ENCODE measurements around the gene IGF2BP1. TPM values are rescaled to one million over a fixed set of nuclear protein-coding genes. Genes with fewer than 3 reads are reported as not detected.
A peak's percentile ranks its signal among the peaks of the same experiment; 100 is the strongest.
"Not testable (repeated sequence)": the region's sequence is repeated elsewhere in the genome, so short reads cannot be mapped to it uniquely, and the experiment has no call there.

Gene IGF2BP1
- total RNA-seq, 1 experiment from 2014 or later: 14.8 TPM

- DNase-seq (ENCODE audit: low spot score): no peak
Observed at GRCh38 chr17:49018748-49019147, 21.6 kb downstream of the IGF2BP1 start.

- no peak for DNase-seq (ENCODE audit: low spot score)
Observed at GRCh38 chr17:49020609-49021008, 23.4 kb downstream of the IGF2BP1 start.

GRCh38 chr17:49021095-49021767, 24.0 kb downstream of the IGF2BP1 start:
- no peak for DNase-seq (ENCODE audit: low spot score)

GRCh38 chr17:49021768-49022103, 24.6 kb downstream of the IGF2BP1 start:
- no peak for DNase-seq (ENCODE audit: low spot score)

- DNase-seq (ENCODE audit: low spot score): peak; percentile 81
Observed at GRCh38 chr17:49022391-49022941, 25.3 kb downstream of the IGF2BP1 start.

GRCh38 chr17:49024523-49024922, 27.3 kb downstream of the IGF2BP1 start:
- DNase-seq (ENCODE audit: low spot score): no peak

- not testable (repeated sequence) for DNase-seq (ENCODE audit: low spot score)
Observed at GRCh38 chr17:49026447-49026846, 29.3 kb downstream of the IGF2BP1 start.

- DNase-seq (ENCODE audit: low spot score): no peak
Observed at GRCh38 chr17:49028271-49028670, 31.1 kb downstream of the IGF2BP1 start.

GRCh38 chr17:49029801-49030200, 32.6 kb downstream of the IGF2BP1 start:
- no peak for DNase-seq (ENCODE audit: low spot score)

GRCh38 chr17:49031965-49032928, 35.1 kb downstream of the IGF2BP1 start:
- peak; percentile 78 for DNase-seq (ENCODE audit: low spot score)

- peak; percentile 33 for DNase-seq (ENCODE audit: low spot score)
Observed at GRCh38 chr17:49035470-49036269, 38.5 kb downstream of the IGF2BP1 start.

- no peak for DNase-seq (ENCODE audit: low spot score)
Observed at GRCh38 chr17:49036270-49036626, 39.1 kb downstream of the IGF2BP1 start.

- no peak for DNase-seq (ENCODE audit: low spot score)
Observed at GRCh38 chr17:49038138-49038537, 41.0 kb downstream of the IGF2BP1 start.

- no peak for DNase-seq (ENCODE audit: low spot score)
Observed at GRCh38 chr17:49038544-49038943, 41.4 kb downstream of the IGF2BP1 start.

GRCh38 chr17:49039518-49039917, 42.3 kb downstream of the IGF2BP1 start:
- DNase-seq (ENCODE audit: low spot score): not testable (repeated sequence)

- no peak for DNase-seq (ENCODE audit: low spot score)
Observed at GRCh38 chr17:49041527-49041926, 44.3 kb downstream of the IGF2BP1 start.

- DNase-seq (ENCODE audit: low spot score): no peak
Observed at GRCh38 chr17:49045376-49045775, 48.2 kb downstream of the IGF2BP1 start.

- no peak for DNase-seq (ENCODE audit: low spot score)
Observed at GRCh38 chr17:49046912-49047311, 49.7 kb downstream of the IGF2BP1 start.

GRCh38 chr17:49049265-49049664, 52.1 kb downstream of the IGF2BP1 start:
- DNase-seq (ENCODE audit: low spot score): no peak

GRCh38 chr17:49050611-49051010, 53.4 kb downstream of the IGF2BP1 start:
- DNase-seq (ENCODE audit: low spot score): no peak

GRCh38 chr17:49051269-49051668, 54.1 kb downstream of the IGF2BP1 start:
- no peak for DNase-seq (ENCODE audit: low spot score)
